Epithelial cell of esophagus (primary cell): Measurements from ENCODE around the gene WWC2.

Experiments
- DNase-seq: peaks from one replicate; pipeline ENCODE4 v3.0.0; 2010; ENCODE audit warnings: low read depth
- H3K4me3 ChIP-seq: 2 replicates; pipeline ENCODE4 v1.5.1; 2011; ENCODE audit warnings: mild to moderate bottlenecking, low read length, control low read depth
- TF ChIP-seq, protein P1 (sequence below): IDR thresholded peaks from 2 replicates; pipeline ENCODE4 v1.5.1; 2011; ENCODE audit warnings: low read depth, mild to moderate bottlenecking, low read length, control low read depth, inconsistent platforms; ENCODE audit not compliant: insufficient read depth; ENCODE audit errors: missing control alignments

WWC2 gene

GRCh38 chr4:183285886-183286285, 186.8 kb downstream of the WWC2 start:
- TF ChIP-seq, protein P1, sequence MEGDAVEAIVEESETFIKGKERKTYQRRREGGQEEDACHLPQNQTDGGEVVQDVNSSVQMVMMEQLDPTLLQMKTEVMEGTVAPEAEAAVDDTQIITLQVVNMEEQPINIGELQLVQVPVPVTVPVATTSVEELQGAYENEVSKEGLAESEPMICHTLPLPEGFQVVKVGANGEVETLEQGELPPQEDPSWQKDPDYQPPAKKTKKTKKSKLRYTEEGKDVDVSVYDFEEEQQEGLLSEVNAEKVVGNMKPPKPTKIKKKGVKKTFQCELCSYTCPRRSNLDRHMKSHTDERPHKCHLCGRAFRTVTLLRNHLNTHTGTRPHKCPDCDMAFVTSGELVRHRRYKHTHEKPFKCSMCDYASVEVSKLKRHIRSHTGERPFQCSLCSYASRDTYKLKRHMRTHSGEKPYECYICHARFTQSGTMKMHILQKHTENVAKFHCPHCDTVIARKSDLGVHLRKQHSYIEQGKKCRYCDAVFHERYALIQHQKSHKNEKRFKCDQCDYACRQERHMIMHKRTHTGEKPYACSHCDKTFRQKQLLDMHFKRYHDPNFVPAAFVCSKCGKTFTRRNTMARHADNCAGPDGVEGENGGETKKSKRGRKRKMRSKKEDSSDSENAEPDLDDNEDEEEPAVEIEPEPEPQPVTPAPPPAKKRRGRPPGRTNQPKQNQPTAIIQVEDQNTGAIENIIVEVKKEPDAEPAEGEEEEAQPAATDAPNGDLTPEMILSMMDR, result no peak
- no peak for DNase-seq
- no peak overlapping the region for H3K4me3 ChIP-seq

DNA sequence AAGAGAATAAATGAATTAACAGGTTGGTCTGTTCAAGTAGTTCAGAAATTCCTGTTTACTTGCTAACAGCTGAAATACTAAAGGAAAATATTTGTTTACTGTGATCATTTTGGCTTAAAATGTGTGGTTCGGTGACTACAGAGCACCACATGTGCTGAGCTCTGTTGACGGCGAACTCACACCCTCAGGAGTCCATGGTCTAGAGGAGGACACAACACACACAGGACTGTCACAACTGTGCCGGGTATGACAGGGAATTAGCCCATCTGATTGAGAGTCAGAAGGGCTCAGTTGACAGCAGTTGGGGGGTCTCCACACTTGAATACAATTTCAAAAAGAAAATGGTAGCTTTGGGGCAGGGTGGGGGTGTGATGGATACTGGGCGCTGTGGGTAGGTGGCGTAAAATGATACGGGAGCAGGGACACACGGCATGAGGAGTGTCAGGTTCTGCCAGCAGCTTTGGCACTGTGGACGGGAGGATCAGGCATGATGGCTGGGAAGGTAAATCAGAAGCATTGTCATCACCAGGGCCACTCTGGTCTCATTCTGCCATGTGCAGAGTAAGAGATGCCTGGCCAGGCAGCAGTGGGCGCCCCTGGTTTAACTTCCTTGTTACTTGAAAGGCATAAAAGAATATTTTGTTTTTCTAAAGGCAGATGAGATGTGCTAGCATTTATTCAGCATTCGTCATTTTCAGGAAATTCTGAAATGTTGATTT, 187.7 kb downstream of the WWC2 start:
- no peak for DNase-seq
- H3K4me3 ChIP-seq, result no peak overlapping the region
- TF ChIP-seq, protein P1, result no peak

DNA sequence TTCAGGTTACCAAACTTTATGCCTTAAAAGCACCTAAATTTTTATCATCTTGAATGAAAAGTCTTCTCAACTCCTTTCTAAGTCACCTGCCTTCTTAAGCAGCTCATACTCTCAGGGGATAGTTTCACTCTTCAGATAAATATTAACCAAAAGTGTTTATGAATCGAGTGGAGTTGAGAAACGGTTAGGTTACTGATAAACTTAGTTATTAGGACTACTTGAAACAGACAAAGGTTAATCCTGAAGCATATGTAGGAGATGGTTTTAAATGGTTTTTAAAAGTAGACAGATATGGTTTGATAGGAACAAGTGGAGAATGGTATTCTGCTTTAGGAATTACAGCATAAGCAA, 188.2 kb downstream of the WWC2 start:
- no peak overlapping the region for H3K4me3 ChIP-seq
- DNase-seq, result no peak
- TF ChIP-seq, protein P1, result no peak

- no peak overlapping the region for H3K4me3 ChIP-seq
- DNase-seq, result no peak
- TF ChIP-seq, protein P1, result no peak
These were observed 188.6 kb downstream of the WWC2 start for GRCh38 chr4:183287677-183288076.

DNA sequence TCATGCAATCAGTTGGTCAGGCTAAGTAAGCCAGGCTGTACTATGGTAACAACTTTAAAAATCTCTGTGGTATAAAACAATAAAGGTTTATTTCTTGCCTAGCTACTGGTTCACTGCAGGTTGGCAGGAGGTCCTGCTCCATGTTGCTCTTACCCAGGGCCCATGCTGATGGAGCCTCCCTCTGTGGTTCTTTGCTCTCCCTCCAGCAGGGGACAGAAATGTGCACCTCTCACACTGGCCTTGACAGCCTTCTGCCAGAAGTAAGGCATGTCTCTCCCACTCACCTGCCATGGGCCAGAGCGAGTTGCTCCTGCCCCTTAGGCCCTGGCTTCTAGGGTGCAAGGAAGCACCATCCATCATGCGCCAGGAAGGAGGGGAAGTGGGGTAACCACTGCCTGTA, 189.9 kb downstream of the WWC2 start:
- no peak for DNase-seq
- H3K4me3 ChIP-seq, result no peak overlapping the region
- TF ChIP-seq, protein P1, result no peak

DNA sequence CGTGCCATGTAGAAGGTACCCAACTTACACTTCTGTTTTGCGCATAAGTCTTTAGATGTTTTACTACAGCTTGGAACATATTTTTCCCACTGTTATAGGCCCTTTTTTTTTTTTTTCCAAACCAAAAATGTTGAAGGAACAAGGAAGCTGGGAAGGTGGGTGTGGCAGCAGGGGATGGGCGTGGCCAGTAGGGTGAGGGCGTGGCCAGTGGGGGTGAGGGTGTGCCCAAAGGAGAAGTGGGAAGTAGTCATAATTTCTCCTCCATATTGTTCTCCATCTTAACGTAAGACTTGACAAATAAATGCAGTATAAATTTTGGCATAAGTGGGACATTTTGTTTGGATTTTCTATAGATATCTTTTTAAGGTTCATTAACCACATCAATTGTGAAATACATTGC, 190.6 kb downstream of the WWC2 start:
- TF ChIP-seq, protein P1, result no peak
- H3K4me3 ChIP-seq, result no peak overlapping the region
- DNase-seq, result peak; percentile 15

DNA sequence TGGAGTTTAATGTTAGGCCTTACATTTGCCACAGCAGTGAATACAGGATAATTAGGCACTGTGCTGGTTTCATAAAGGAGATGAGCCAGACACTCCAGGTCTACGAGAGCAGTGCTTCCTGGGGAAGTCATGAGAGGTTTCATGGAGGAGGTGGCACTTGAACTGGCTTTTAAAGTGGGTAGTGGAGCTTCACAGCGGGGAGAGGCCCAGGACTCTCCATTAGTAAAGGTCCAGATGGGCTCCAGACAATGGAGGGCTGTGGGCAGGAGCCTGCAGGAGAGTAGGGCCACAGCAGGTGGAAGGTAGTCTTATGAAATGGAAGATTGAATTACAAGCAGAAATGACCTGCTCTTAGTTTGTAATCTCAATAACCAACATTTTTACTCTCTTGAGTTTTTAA, 192.0 kb downstream of the WWC2 start:
- TF ChIP-seq, protein P1, result no peak
- no peak for DNase-seq
- no peak overlapping the region for H3K4me3 ChIP-seq
